Measurements from ENCODE around the gene DNAJB8.

- no peak for TF ChIP-seq POLR2A (IDR thresholded peaks at IDR 0.05; ENCODE audit: extremely low read depth, insufficient read length)
- TF ChIP-seq MAX (IDR thresholded peaks at IDR 0.05; ENCODE audit: low read depth, low read length) = no peak
These were observed 12.9 kb upstream of the DNAJB8 start for GRCh38 chr3:128479558-128480086.

Data from NB4 (cell line).